Sigmoid colon (tissue), 7 donors: ENCODE data around the gene KLF7. TPM values are rescaled to one million over a fixed set of nuclear protein-coding genes. Genes with fewer than 3 reads are reported as not detected.

Experiments used
- DNase-seq: peaks from one replicate; pipeline ENCODE4 v3.0.0-alpha.2; 2019
- H3K27ac ChIP-seq, 4 donors: fragments of 200-600 bp; sonication (generic); one replicate each; pipeline ENCODE4 v1.5.1; 2016 to 2019; ENCODE audit warnings: mild to moderate bottlenecking in 1 of 4
- H3K27me3 ChIP-seq, 3 donors: fragments of 200-600 bp; sonication (generic); one replicate each; pipeline ENCODE4 v1.5.1; 2019; ENCODE audit warnings: mild to moderate bottlenecking in 1 of 3
- H3K36me3 ChIP-seq, 4 donors: fragments of 200-600 bp; sonication (generic); one replicate each; pipeline ENCODE4 v1.5.1; 2016 to 2019
- H3K4me1 ChIP-seq, 4 donors: fragments of 200-600 bp; sonication (generic); one replicate each; pipeline ENCODE4 v1.5.1; 2017 to 2019
- H3K4me3 ChIP-seq, 4 donors: fragments of 200-600 bp; sonication (generic); one replicate each; pipeline ENCODE4 v1.5.1; 2017 to 2019; ENCODE audit warnings: mild to moderate bottlenecking in 2 of 4, moderate library complexity in 1 of 4
- H3K9me3 ChIP-seq, 4 donors: fragments of 200-600 bp in 3 of 4; sonication (generic) in 3 of 4; one replicate each; pipeline versions ENCODE4 v1.5.1 to v1.6.1; 2013 to 2019
- CTCF ChIP-seq, 4 experiments: fragments of 450-650 bp in 3 of 4; fragments of 200-600 bp in 1 of 4; IDR thresholded peaks; one replicate each; pipeline ENCODE4 v1.5.1; 2016 to 2019; ENCODE audit warnings: antibody characterized with exemption in 4 of 4, mild to moderate bottlenecking in 3 of 4, moderate library complexity in 2 of 4
- EP300 ChIP-seq, 4 donors: sonication (generic); formaldehyde crosslinking; IDR thresholded peaks; one replicate each; pipeline ENCODE4 v1.6.1; 2017; ENCODE audit warnings: antibody characterized with exemption in 4 of 4
- POLR2A ChIP-seq, 2 donors: fragments of 450-650 bp; IDR thresholded peaks; one replicate each; pipeline ENCODE4 v1.6.1; 2016; ENCODE audit warnings: antibody characterized with exemption in 2 of 2, mild to moderate bottlenecking in 2 of 2, moderate library complexity in 2 of 2
- POLR2AphosphoS5 ChIP-seq, 4 donors: sonication (generic); formaldehyde crosslinking; IDR thresholded peaks; one replicate each; pipeline ENCODE4 v1.6.1; 2017; ENCODE audit warnings: antibody characterized with exemption in 4 of 4
- WGBS, 2 donors: extraction: QIAGEN DNeasy Blood & Tissue Kit; methylation state at CpG; one replicate each; pipeline ENCODE4 v1.1.7; 2013; 5-methylcytosine and 5-hydroxymethylcytosine counted together
- intact Hi-C: fragments of 100-400 bp; cut with DNase I; formaldehyde crosslinking; loops from one replicate; pipeline ENCODE4 v1.15.1; 2023
- polyA plus RNA-seq, 3 donors: library from polyadenylated mRNA; stranded (reverse); fragments of 200-250 nt; gene quantifications; one replicate each; pipeline ENCODE4 v1.2.3, GENCODE V29; 2013
- total RNA-seq, 4 donors: library from RNA; depleted of rRNA; stranded (reverse); fragments of >200 nt; gene quantifications; one replicate each; pipeline ENCODE4 v1.1.0, GENCODE V29; 2016
- donor health status: healthy with polysubstance abuse.
- donor health status: Bipolar disorder and iron deficiency.
- donor health status: healthy.

Gene KLF7
- total and polyA plus RNA-seq, 7 donors = 0.60 to 52.1 (median 21.2) TPM

GRCh38 chr2:207130958-207131521, 34.7 kb downstream of the KLF7 start:
- Histone ChIP-seq H3K27ac (peak overlapping the region in 3 of 4 donors; percentile 77 to 78 (median 78)), H3K4me1 (peaks cover 0 to 79% (median 57%) of the 10 kb centered on the region in 4 donors), H3K27me3 (no peaks in the 10 kb centered on the region), H3K4me3 (no peak overlapping the region), H3K9me3 (no peaks in the 10 kb centered on the region), H3K36me3 (no peaks in the 10 kb centered on the region)
- TF ChIP-seq EP300 (IDR thresholded peaks at IDR 0.05) = no peak
- TF ChIP-seq POLR2A (IDR thresholded peaks at IDR 0.05) = no peak
- no peak for TF ChIP-seq POLR2AphosphoS5 (IDR thresholded peaks at IDR 0.05)
- TF ChIP-seq CTCF (IDR thresholded peaks at IDR 0.05) = no peak
- intact Hi-C loops = no loop called here
- WGBS, 2 donors = 83 to 89% methylated on average over 2 of the region's 2 CpGs
- DNase-seq = no peak

- Histone ChIP-seq H3K27ac (peak overlapping the region in 3 of 4 donors; percentile 6 to 78 (median 18)), H3K4me1 (peaks cover 0 to 76% (median 51%) of the 10 kb centered on the region in 4 donors), H3K4me3 (no peak overlapping the region), H3K9me3 (no peaks in the 10 kb centered on the region), H3K36me3 (no peaks in the 10 kb centered on the region), H3K27me3 (no peaks in the 10 kb centered on the region)
- no peak for TF ChIP-seq POLR2A (IDR thresholded peaks at IDR 0.05)
- no peak for TF ChIP-seq EP300 (IDR thresholded peaks at IDR 0.05)
- no peak for TF ChIP-seq POLR2AphosphoS5 (IDR thresholded peaks at IDR 0.05)
- no peak for TF ChIP-seq CTCF (IDR thresholded peaks at IDR 0.05)
- 56 to 72% methylated on average over 4 of the region's 4 CpGs for WGBS, 2 donors
- no peak for DNase-seq
- intact Hi-C loops = no loop called here
Measured at GRCh38 chr2:207129821-207130220, 35.9 kb downstream of the KLF7 start.

GRCh38 chr2:207128867-207129266, 36.9 kb downstream of the KLF7 start:
- TF ChIP-seq POLR2AphosphoS5 (IDR thresholded peaks at IDR 0.05) (no peak), CTCF (IDR thresholded peaks at IDR 0.05) (no peak), EP300 (IDR thresholded peaks at IDR 0.05) (no peak), POLR2A (IDR thresholded peaks at IDR 0.05) (no peak)
- intact Hi-C loops = no loop called here
- Histone ChIP-seq H3K4me1 (peaks cover 0 to 75% (median 51%) of the 10 kb centered on the region in 4 donors), H3K9me3 (no peaks in the 10 kb centered on the region), H3K36me3 (peaks cover 0 to 6% (median 2%) of the 10 kb centered on the region in 4 donors), H3K27me3 (no peaks in the 10 kb centered on the region), H3K4me3 (no peak overlapping the region), H3K27ac (peak overlapping the region in 3 of 4 donors; percentile 6 to 25 (median 14))
- WGBS, 2 donors = 91 to 94% methylated on average over 4 of the region's 4 CpGs
- no peak for DNase-seq

GRCh38 chr2:207126724-207127308, 38.9 kb downstream of the KLF7 start:
- 95% methylated on average over 4 of the region's 4 CpGs for WGBS, 2 donors
- intact Hi-C loops = no loop called here
- TF ChIP-seq POLR2A (IDR thresholded peaks at IDR 0.05) (no peak), EP300 (IDR thresholded peaks at IDR 0.05) (no peak), CTCF (IDR thresholded peaks at IDR 0.05) (no peak), POLR2AphosphoS5 (IDR thresholded peaks at IDR 0.05) (no peak)
- peaks cover 0 to 20% (median 9%) of the 10 kb centered on the region in 4 donors for H3K36me3 ChIP-seq
- DNase-seq = no peak
- no peak overlapping the region for H3K4me3 ChIP-seq
- no peaks in the 10 kb centered on the region for H3K9me3 ChIP-seq
- no peaks in the 10 kb centered on the region for H3K27me3 ChIP-seq
- no peak overlapping the region for H3K27ac ChIP-seq
- H3K4me1 ChIP-seq = peaks cover 0 to 74% (median 52%) of the 10 kb centered on the region in 4 donors
